Gastroesophageal sphincter (tissue), 4 donors: Measurements from ENCODE around the gene CMTM6. TPM values are rescaled to one million over a fixed set of nuclear protein-coding genes. Genes with fewer than 3 reads are reported as not detected.

Source experiments
- ATAC-seq: fragments of 150-250 bp; one replicate; pipeline ENCODE4 v1.9.1; 2016; ENCODE audit warnings: mild to moderate bottlenecking, moderate library complexity
- H3K27ac ChIP-seq, 4 donors: fragments of 200-600 bp; sonication (generic) in 3 of 4; 1 replicate in 3 of 4; 2 replicates in 1 of 4; pipeline ENCODE4 v1.5.1; 2016 to 2019
- H3K27me3 ChIP-seq: fragments of 200-600 bp; sonication (generic); one replicate; pipeline ENCODE4 v1.5.1; 2019
- H3K36me3 ChIP-seq, 2 donors: fragments of 200-600 bp; sonication (generic); one replicate each; pipeline ENCODE4 v1.5.1; 2019; ENCODE audit warnings: control low read depth in 1 of 2
- H3K4me1 ChIP-seq, 3 donors: fragments of 200-600 bp; sonication (generic); 1 replicate in 2 of 3; 2 replicates in 1 of 3; pipeline ENCODE4 v1.5.1; 2016 to 2019; ENCODE audit warnings: control low read depth in 2 of 3
- H3K4me3 ChIP-seq, 2 donors: fragments of 200-600 bp; sonication (generic); one replicate each; pipeline ENCODE4 v1.5.1; 2019; ENCODE audit warnings: mild to moderate bottlenecking in 1 of 2, moderate library complexity in 1 of 2
- H3K9me3 ChIP-seq, 3 donors: fragments of 200-600 bp; sonication (generic); one replicate each; pipeline ENCODE4 v1.5.1; 2017 to 2019; ENCODE audit warnings: control low read depth in 2 of 3
- EP300 ChIP-seq: sonication (generic); formaldehyde crosslinking; IDR thresholded peaks from one replicate; pipeline ENCODE4 v1.6.1; 2017; ENCODE audit warnings: antibody characterized with exemption, mild to moderate bottlenecking
- POLR2A ChIP-seq, 2 donors: fragments of 450-650 bp; IDR thresholded peaks; one replicate each; pipeline ENCODE4 v1.6.1; 2017; ENCODE audit warnings: antibody characterized with exemption in 2 of 2, mild to moderate bottlenecking in 2 of 2, moderate library complexity in 1 of 2
- POLR2AphosphoS5 ChIP-seq: sonication (generic); formaldehyde crosslinking; IDR thresholded peaks from one replicate; pipeline ENCODE4 v1.6.1; 2017; ENCODE audit warnings: antibody characterized with exemption
- WGBS, 2 donors: methylation state at CpG; one replicate each; pipeline ENCODE4 v1.1.5; 2018; ENCODE audit warnings: low coverage in 1 of 2; 5-methylcytosine and 5-hydroxymethylcytosine counted together
- total RNA-seq, 4 donors: library from RNA; depleted of rRNA; stranded (reverse); fragments of >200 nt; gene quantifications; one replicate each; pipeline ENCODE4 v1.1.0, GENCODE V29; 2016
- TF ChIP-seq, protein P1 (sequence below), 4 experiments: fragments of 200-600 bp in 2 of 4; fragments of 450-650 bp in 2 of 4; sonication (generic) in 1 of 4; IDR thresholded peaks; one replicate each; pipeline ENCODE4 v1.5.1; 2017 to 2019; ENCODE audit warnings: antibody characterized with exemption in 4 of 4, mild to moderate bottlenecking in 2 of 4, moderate library complexity in 2 of 4

CMTM6 gene
- total RNA-seq, 4 donors from 2014 or later, result 38.8 to 64.0 (median 55.5) TPM

- Histone ChIP-seq H3K36me3 (no peaks in the 10 kb centered on the region), H3K27me3 (no peaks in the 10 kb centered on the region), H3K4me1 (peaks cover 0 to 35% (median 0%) of the 10 kb centered on the region in 3 donors), H3K9me3 (no peaks in the 10 kb centered on the region), H3K4me3 (no peak overlapping the region), H3K27ac (no peak overlapping the region)
- WGBS, 2 donors, result 54 to 73% methylated on average over 2 of the region's 2 CpGs
- ATAC-seq, result no peak
- no peak for TF ChIP-seq POLR2A (IDR thresholded peaks at IDR 0.05)
- TF ChIP-seq, protein P1, sequence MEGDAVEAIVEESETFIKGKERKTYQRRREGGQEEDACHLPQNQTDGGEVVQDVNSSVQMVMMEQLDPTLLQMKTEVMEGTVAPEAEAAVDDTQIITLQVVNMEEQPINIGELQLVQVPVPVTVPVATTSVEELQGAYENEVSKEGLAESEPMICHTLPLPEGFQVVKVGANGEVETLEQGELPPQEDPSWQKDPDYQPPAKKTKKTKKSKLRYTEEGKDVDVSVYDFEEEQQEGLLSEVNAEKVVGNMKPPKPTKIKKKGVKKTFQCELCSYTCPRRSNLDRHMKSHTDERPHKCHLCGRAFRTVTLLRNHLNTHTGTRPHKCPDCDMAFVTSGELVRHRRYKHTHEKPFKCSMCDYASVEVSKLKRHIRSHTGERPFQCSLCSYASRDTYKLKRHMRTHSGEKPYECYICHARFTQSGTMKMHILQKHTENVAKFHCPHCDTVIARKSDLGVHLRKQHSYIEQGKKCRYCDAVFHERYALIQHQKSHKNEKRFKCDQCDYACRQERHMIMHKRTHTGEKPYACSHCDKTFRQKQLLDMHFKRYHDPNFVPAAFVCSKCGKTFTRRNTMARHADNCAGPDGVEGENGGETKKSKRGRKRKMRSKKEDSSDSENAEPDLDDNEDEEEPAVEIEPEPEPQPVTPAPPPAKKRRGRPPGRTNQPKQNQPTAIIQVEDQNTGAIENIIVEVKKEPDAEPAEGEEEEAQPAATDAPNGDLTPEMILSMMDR (IDR thresholded peaks at IDR 0.05), result no peak
- no peak for TF ChIP-seq EP300
- no peak for TF ChIP-seq POLR2AphosphoS5
Observed at GRCh38 chr3:32500231-32500630, 2.4 kb downstream of the CMTM6 start.

DNA sequence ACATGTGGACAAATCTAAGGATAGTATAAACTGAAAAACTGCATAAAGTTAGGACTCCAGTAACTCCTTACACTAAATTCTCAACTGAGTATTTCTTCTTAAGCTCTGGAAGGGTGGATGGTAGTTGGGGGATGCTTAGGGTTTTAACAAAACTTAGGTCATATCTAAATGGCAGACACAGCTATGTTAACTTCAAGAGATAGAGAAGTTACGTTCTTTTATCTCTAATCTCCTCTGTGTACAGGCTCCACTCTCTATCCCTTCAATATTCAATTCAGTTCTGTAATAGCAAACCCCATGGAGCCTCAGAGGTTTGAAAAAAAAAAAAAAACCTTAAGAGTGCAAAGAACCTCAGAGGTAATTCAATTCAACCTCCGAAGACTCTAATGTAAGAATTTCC is 3.1 kb downstream of the CMTM6 start:
- no peaks in the 10 kb centered on the region for H3K36me3 ChIP-seq
- H3K4me3 ChIP-seq, result no peak overlapping the region
- no peak for ATAC-seq
- H3K27me3 ChIP-seq, result no peaks in the 10 kb centered on the region
- TF ChIP-seq POLR2A (IDR thresholded peaks at IDR 0.05), result no peak
- no peak for TF ChIP-seq EP300
- TF ChIP-seq POLR2AphosphoS5, result no peak
- 68 to 81% methylated on average over 2 of the region's 2 CpGs for WGBS, 2 donors
- no peak overlapping the region for H3K27ac ChIP-seq
- peaks cover 0 to 37% (median 0%) of the 10 kb centered on the region in 3 donors for H3K4me1 ChIP-seq
- H3K9me3 ChIP-seq, result no peaks in the 10 kb centered on the region

- no peaks in the 10 kb centered on the region for H3K36me3 ChIP-seq
- H3K4me1 ChIP-seq, result peaks cover 0 to 43% (median 0%) of the 10 kb centered on the region in 3 donors
- no peak for TF ChIP-seq POLR2A (IDR thresholded peaks at IDR 0.05)
- TF ChIP-seq POLR2AphosphoS5, result no peak
- TF ChIP-seq, protein P1 (IDR thresholded peaks at IDR 0.05), result no peak
- no peak for TF ChIP-seq EP300
- no peak for ATAC-seq
- no peaks in the 10 kb centered on the region for H3K27me3 ChIP-seq
- H3K9me3 ChIP-seq, result no peaks in the 10 kb centered on the region
- H3K4me3 ChIP-seq, result no peak overlapping the region
- WGBS, 2 donors, result 73 to 84% methylated on average over 3 of the region's 3 CpGs
- no peak overlapping the region for H3K27ac ChIP-seq
Observed at GRCh38 chr3:32498992-32499391, 3.7 kb downstream of the CMTM6 start.

GRCh38 chr3:32498252-32498651 is 4.4 kb downstream of the CMTM6 start:
- Histone ChIP-seq H3K36me3 (no peaks in the 10 kb centered on the region), H3K27ac (no peak overlapping the region), H3K4me3 (no peak overlapping the region), H3K27me3 (no peaks in the 10 kb centered on the region), H3K4me1 (peaks cover 0 to 49% (median 0%) of the 10 kb centered on the region in 3 donors), H3K9me3 (no peaks in the 10 kb centered on the region)
- 79 to 90% methylated on average over 2 to 3 of the region's 3 CpGs for WGBS, 2 donors
- TF ChIP-seq, protein P1 (IDR thresholded peaks at IDR 0.05), result no peak
- TF ChIP-seq EP300 (no peak), POLR2A (IDR thresholded peaks at IDR 0.05) (no peak), POLR2AphosphoS5 (no peak)
- no peak for ATAC-seq

DNA sequence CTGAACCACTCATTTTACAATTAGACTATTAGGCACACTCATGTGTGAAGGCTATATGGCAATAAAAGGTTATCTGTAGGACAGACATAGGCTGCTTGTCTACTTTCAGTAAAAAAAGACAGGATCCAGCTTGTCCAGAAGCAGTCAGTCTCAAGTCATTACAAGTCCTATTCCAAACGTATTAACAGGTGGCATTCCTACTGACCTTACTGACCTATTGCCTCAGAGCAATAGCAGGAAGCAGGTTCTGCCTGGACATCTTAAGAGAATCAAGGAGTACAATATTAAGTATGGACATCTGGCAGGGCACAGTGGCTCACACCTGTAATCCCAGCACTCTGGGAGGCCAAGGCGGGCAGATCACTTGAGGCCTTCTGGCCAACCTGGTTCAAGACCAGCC is 7.0 kb downstream of the CMTM6 start:
- Histone ChIP-seq H3K27ac (no peak overlapping the region), H3K36me3 (peaks cover 0 to 6% of the 10 kb centered on the region in 2 donors), H3K9me3 (no peaks in the 10 kb centered on the region), H3K27me3 (no peaks in the 10 kb centered on the region), H3K4me3 (no peak overlapping the region), H3K4me1 (peaks cover 0 to 39% (median 0%) of the 10 kb centered on the region in 3 donors)
- WGBS, 2 donors, result 64% methylated on average over 1 of the region's 2 CpGs; no CpG with 5 or more reads in 1 of the 2 donors
- no peak for TF ChIP-seq EP300
- no peak for TF ChIP-seq POLR2AphosphoS5
- TF ChIP-seq, protein P1 (IDR thresholded peaks at IDR 0.05), result no peak
- TF ChIP-seq POLR2A (IDR thresholded peaks at IDR 0.05), result no peak
- ATAC-seq, result no peak
